Activated CD4-positive, alpha-beta T cell treated with anti-CD3 and anti-CD28 coated beads, Interleukin-10, Interleukin-2, amounts not matched to agents 100 ng/mL and 50 ng/mL, durations not matched to agents 16 hours and 8 hours (primary cell): ENCODE results near the gene TACC2.

ENCODE experiments used
- DNase-seq: peaks from one replicate; pipeline ENCODE4 v3.0.0-alpha.2; 2020

TACC2 gene

GRCh38 chr10:122128357-122128756, 139.4 kb downstream of the TACC2 start:
- DNase-seq: no peak

DNA sequence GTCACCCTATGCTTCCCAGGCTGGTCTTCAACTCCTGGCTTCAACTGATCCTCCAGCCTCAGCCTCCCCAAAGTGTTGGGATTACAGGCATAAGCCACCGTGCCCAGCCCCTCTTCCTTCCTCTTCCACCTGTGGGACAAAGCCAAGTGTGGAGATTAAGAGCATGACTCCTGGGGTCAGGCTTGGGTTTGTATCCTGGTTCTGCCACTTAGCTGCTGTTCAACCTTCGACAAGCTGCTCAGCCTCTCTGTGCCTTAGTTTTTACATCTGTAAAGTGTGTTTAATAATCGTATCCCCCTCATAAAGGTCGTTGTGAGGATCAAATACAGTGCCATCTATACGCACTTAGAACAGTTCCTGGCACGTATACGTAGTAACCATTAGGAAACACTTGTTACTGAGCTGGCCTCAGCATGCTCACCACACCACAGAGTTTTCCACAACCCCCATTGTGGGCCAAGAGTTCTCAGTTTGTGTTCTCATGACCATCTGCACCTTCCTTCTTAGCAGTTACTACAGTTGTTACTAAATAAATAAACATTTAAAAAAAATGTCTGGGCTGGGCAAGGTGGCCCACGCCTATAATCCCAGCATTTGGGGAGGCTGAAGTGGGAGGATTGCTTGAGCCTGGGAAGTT, 141.6 kb downstream of the TACC2 start:
- no peak for DNase-seq

GRCh38 chr10:122132331-122132755, 143.4 kb downstream of the TACC2 start:
- no peak for DNase-seq

DNA sequence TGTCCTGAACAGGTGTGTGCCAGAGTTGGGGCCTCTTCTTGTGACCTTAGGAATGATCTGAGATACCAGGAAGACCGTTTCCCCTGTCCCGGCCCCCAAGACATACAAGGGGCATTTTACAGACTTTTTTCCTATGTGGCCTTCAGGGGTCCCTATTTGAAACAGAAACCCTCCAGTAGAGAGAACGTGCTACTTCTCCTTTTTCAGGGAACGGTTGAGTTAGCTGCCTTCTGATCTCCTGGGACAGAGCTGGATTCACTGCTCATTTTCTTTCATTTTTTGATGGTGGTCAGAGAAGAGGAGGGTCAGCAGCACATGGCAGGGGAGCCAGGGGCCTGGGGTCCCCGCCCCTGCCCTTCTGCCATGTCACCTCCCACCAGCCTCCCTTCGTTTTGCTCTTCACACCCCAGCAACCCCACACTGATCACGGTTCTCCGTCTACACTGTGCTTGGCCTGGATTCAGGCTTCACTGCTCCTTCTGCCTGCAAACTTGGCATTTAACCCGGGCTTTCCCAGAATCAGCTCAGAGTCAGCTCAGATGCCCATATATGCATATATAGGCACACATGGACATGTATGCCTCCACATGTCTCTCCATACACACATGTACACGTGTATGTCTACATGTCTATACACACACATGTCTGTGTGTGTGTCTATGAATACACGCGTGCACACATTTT, 144.1 kb downstream of the TACC2 start:
- DNase-seq: no peak

DNA sequence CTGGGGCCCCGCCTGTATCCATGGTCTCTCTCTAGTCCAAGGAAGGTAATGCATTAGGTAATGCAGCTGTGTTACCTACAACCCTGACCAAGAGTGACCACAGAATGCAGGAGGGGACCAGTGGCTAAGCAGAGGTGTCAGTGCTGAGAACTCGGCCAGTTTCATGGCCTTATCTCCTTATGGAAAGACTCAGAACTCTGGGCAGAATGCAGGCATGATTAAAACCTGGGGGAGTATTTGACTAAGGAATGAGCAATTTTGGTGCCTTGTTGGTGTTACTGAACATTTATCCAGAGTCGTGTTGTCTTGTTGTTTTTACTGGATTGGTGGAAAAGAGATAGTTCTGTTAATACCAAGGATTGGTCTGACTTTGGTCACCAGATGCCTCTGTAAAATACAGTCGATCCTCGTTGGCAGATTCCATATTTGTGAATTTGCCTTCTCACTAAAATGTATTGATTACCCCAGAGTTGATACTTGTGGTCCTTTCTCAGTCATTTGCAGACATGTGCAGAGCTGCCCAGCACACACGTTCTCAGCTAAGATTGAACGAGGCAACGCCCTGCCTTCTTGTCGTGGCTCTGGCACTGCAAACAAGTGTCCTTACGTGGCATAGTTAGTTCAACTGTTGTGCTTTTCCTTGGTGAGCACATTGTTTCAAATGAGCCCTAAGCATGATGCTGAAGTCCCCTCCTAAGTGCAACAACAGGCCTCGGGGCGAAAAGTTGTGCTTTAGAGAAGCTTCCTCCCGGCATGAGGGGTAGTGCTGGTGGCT, 146.5 kb downstream of the TACC2 start:
- DNase-seq: no peak

- DNase-seq: no peak
These were observed 150.1 kb downstream of the TACC2 start for GRCh38 chr10:122138831-122139625.

GRCh38 chr10:122139627-122140170, 150.7 kb downstream of the TACC2 start:
- DNase-seq: no peak

DNA sequence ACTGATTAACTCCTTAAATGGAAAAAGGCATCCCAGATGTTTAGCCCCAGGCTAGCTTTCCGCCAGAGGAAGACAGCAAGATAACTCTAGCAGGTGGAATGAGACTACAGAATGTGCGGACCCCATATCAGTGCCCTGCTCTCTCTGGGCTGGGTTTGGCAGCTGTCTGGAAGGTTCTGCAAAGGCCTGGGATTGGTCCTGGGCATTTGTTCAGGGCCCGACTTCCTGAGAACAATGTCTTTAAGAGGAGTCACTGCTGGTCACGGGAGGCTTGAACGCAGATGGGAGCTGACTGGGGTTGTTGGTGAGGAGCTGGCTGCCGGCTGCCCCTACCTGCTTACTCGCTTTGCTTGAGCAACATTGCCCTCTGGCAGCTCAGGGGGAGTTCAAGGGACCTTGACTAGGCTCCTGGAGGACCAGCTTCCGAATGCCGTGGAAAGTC, 151.5 kb downstream of the TACC2 start:
- DNase-seq: no peak

GRCh38 chr10:122140941-122141623, 152.1 kb downstream of the TACC2 start:
- no peak for DNase-seq

DNA sequence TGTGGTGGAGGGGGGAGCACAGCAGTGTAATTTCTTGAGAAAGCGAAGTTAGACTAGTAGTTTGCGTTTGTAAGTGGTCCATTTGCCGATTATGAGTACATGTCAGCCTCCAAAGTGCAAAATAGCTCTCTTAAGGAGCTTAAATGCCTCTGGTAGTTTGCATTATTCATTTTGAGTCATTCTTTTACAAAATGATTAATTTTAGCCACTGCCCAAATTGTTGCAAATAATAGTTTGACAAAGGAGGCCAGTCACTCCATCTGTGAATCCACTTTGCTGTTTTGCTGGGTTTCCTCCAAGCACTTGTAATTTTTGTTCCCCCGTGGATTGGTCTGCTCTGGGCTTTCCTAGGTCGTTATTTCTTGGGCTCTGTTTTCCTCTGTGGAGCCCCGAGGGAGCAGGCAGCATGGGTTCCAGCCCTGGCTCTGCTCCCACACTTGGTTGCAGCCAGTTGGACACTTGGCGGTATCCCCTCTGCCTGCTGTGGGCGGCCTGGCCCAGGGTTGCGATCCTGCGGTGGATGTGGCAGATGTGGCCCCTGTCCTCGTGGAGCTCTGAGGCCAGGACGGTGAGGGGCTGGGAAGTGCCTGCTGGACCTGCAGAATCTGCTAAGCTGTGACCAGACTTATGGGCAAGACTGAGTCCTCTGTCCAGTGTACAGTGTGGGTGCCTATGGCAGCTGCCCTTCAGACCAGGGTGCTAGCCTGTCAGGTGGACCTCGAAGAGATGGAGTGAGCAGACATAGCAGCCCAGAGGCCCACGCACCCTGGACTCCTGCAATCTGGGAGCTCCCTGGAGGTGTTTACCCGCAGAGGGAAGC, 153.1 kb downstream of the TACC2 start:
- no peak for DNase-seq

GRCh38 chr10:122142641-122143237, 153.8 kb downstream of the TACC2 start:
- DNase-seq: peak; percentile 39

DNA sequence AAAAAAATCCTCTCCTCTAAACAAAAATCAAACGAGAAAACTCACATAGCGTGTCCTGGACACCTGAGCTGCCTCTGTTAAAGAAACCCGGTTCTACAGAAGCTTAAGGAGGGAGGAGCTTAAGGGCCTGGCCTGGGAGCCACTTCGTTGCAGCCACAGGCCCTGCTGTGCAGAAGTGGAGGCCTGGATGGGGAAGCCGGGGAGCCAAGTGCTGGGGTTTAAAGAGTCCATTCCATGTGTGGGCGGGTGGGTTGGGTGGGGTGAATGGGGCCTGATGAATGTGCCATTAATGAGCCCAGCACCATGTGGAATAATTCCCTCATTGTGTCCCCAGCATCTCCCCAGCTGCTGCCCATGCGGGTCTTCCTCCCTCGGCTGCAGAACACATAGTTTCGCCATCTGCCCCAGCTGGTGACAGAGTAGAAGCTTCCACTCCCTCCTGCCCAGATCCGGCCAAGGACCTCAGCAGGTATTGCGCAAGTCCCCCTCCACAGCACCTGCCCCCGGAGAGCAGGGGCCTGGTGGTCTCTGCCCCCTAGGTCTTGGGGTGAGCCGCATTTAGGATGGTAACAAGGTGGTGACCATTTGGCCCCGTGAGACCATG, 154.4 kb downstream of the TACC2 start:
- no peak for DNase-seq

GRCh38 chr10:122144199-122144598, 155.2 kb downstream of the TACC2 start:
- no peak for DNase-seq

GRCh38 chr10:122145113-122145512, 156.2 kb downstream of the TACC2 start:
- DNase-seq: no peak

DNA sequence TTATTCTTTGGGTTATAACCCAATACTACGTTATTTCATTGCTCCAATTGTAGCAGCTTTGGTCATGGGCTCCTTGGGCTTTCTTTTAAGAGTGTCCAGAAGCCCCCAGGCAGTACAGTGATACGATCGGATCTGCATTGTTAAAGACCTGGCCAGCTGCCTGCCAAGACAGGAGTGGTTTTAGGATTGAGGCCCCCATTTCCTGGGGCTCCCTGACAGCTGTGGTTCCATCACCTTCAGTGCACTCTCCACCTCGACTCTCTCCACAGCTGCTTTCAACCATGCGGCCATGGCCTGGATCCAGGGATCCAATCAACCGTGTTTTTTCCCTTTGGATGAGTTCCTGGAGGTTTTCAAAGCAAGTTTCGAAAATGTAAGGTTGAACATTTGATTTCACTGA, 158.7 kb downstream of the TACC2 start:
- no peak for DNase-seq

GRCh38 chr10:122148876-122149560, 160.1 kb downstream of the TACC2 start:
- no peak for DNase-seq

GRCh38 chr10:122149561-122150505, 160.9 kb downstream of the TACC2 start:
- DNase-seq: no peak

DNA sequence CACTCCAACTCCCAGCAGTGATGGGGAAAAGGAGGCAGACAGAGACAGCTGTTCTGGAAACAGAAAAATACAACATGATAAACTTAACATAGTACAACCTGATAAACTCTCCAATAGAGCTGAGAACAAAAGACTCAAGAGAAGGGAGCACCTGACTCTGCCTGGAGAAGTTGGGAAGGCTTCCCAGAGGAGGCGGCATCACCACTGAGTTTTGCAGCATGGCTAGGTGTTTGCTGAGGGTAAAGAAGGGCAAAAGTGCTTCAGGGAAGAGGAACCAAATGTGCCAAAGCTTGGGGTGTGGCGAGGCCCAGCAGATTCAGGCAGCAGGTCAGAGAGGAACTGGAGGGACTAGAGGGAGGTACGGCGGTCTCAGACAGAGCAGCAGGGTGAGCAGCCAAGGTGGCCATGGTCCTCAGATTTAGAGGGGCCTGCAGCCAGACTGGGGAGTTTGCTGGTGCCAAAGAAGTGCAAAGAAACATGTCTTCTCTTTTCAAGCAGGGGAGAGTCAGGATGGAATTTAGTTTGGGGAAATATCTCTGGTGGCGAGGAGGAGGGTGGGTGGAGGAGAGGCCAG, 162.2 kb downstream of the TACC2 start:
- no peak for DNase-seq
